Choroid plexus epithelial cell (primary cell): ENCODE data around the gene JAKMIP2.
"Not testable (repeated sequence)": the region's sequence is repeated elsewhere in the genome, so short reads cannot be mapped to it uniquely, and the experiment has no call there.

Source experiments
- DNase-seq: peaks from one replicate; pipeline ENCODE4 v3.0.0-alpha.2; 2010; ENCODE audit warnings: low read depth
- H3K4me3 ChIP-seq: 2 replicates; pipeline ENCODE4 v1.5.1; 2011; ENCODE audit warnings: low read depth, mild to moderate bottlenecking, control low read depth, low read length, moderate library complexity
- CTCF ChIP-seq: conservative IDR thresholded peaks from 2 replicates; pipeline ENCODE4 v1.5.1; 2011; ENCODE audit warnings: low read depth, mild to moderate bottlenecking, control low read depth, inconsistent platforms, low read length, moderate library complexity

Gene JAKMIP2

GRCh38 chr5:147735621-147736125 is 46.9 kb downstream of the JAKMIP2 start:
- TF ChIP-seq CTCF = no peak
- DNase-seq = no peak
- H3K4me3 ChIP-seq = no peak overlapping the region

- DNase-seq = no peak
- H3K4me3 ChIP-seq = no peak overlapping the region
- no peak for TF ChIP-seq CTCF
These were observed 47.6 kb downstream of the JAKMIP2 start for GRCh38 chr5:147734894-147735293.

- no peak overlapping the region for H3K4me3 ChIP-seq
- no peak for DNase-seq
- no peak for TF ChIP-seq CTCF
These were observed 49.5 kb downstream of the JAKMIP2 start for GRCh38 chr5:147733075-147733474.

- DNase-seq = no peak
- TF ChIP-seq CTCF = no peak
- no peak overlapping the region for H3K4me3 ChIP-seq
These were observed 50.1 kb downstream of the JAKMIP2 start for GRCh38 chr5:147732291-147732883.

- no peak for DNase-seq
- no peak for TF ChIP-seq CTCF
- no peak overlapping the region for H3K4me3 ChIP-seq
These were observed 50.9 kb downstream of the JAKMIP2 start for GRCh38 chr5:147731431-147732290.

GRCh38 chr5:147727200-147727599 is 55.3 kb downstream of the JAKMIP2 start:
- H3K4me3 ChIP-seq = no peak overlapping the region
- no peak for TF ChIP-seq CTCF
- no peak for DNase-seq

GRCh38 chr5:147721191-147721960 is 61.2 kb downstream of the JAKMIP2 start:
- H3K4me3 ChIP-seq, DNase-seq: not testable (repeated sequence)
